A673 (cell line): ENCODE results near the gene DCAF15. TPM values are rescaled to one million over a fixed set of nuclear protein-coding genes. Genes with fewer than 3 reads are reported as not detected.

Source experiments
- BruUV-seq: library from RNA; stranded (reverse); fragments of 400-500 nt; replicated peaks from 2 replicates; lab custom pipeline; 2021; lab: Mats Ljungman, UMichigan
- CTCF ChIA-PET: fragments of 300-600 bp; sonication (Branson Sonifier 250); formaldehyde crosslinking; loops from one replicate; lab custom pipeline; 2022; ENCODE audit warnings: antibody characterized with exemption; lab: Charles Lee
- POLR2A ChIA-PET: fragments of 300-600 bp; sonication (Branson Sonifier 250); formaldehyde crosslinking; loops from one replicate; lab custom pipeline; 2022; ENCODE audit warnings: antibody characterized with exemption; ENCODE audit not compliant: low non-redundant PET; lab: Charles Lee
- DNase-seq: peaks from one replicate; pipeline ENCODE4 v3.0.0-alpha.2; 2015; ENCODE audit warnings: low spot score
- H3K27ac ChIP-seq: fragments of 200-600 bp; sonication (generic); 2 replicates; pipeline ENCODE4 v1.5.1; 2016; ENCODE audit warnings: mixed run types, low read depth, mild to moderate bottlenecking, mixed read lengths, antibody characterized with exemption, low read length; ENCODE audit not compliant: poor library complexity, severe bottlenecking
- H3K27me3 ChIP-seq: fragments of 200-600 bp; sonication (generic); replicated peaks from 2 replicates; pipeline ENCODE4 v1.6.1; 2017; ENCODE audit warnings: mixed run types, low read depth, mild to moderate bottlenecking, mixed read lengths, antibody characterized with exemption, low read length; ENCODE audit not compliant: insufficient read depth, poor library complexity
- H3K36me3 ChIP-seq: fragments of 200-600 bp; sonication (generic); 2 replicates; pipeline ENCODE4 v1.6.1; 2016; ENCODE audit warnings: mixed run types, mild to moderate bottlenecking, mixed read lengths, antibody characterized with exemption, low read length; ENCODE audit not compliant: insufficient read depth, poor library complexity, severe bottlenecking
- H3K4me1 ChIP-seq: fragments of 200-600 bp; sonication (generic); 2 replicates; pipeline ENCODE4 v1.6.1; 2017; ENCODE audit warnings: mixed run types, mild to moderate bottlenecking, mixed read lengths, antibody characterized with exemption, low read length; ENCODE audit not compliant: insufficient read depth, poor library complexity, severe bottlenecking
- H3K4me3 ChIP-seq: fragments of 200-600 bp; sonication (generic); 2 replicates; pipeline ENCODE4 v1.5.1; 2016; ENCODE audit warnings: low read depth, mixed run types, mild to moderate bottlenecking, mixed read lengths, low read length; ENCODE audit not compliant: poor library complexity, severe bottlenecking
- H3K9me3 ChIP-seq: fragments of 200-600 bp; sonication (generic); 2 replicates; pipeline ENCODE4 v1.6.1; 2016; ENCODE audit warnings: mixed run types, low read depth, mild to moderate bottlenecking, mixed read lengths, antibody characterized with exemption, low read length; ENCODE audit not compliant: poor library complexity, severe bottlenecking
- EZH2 ChIP-seq: fragments of 200-600 bp; sonication (generic); IDR thresholded peaks from 2 replicates; pipeline ENCODE4 v1.6.1; 2017; ENCODE audit warnings: borderline replicate concordance, low read depth, mild to moderate bottlenecking, mixed read lengths, antibody characterized with exemption, low read length; ENCODE audit not compliant: poor library complexity, severe bottlenecking
- intact Hi-C: fragments of 100-400 bp; cut with micrococcal nuclease; formaldehyde crosslinking; loops from one replicate; pipeline ENCODE4 v1.10.0; 2022; ENCODE audit not compliant: unreplicated experiment
- total RNA-seq: library from RNA; stranded (reverse); gene quantifications from 2 replicates; pipeline ENCODE4 v1.2.3, GENCODE V29; 2021
- TF ChIP-seq, protein P1 (sequence below): fragments of 300-800, 200-600 bp; sonication (generic); conservative IDR thresholded peaks from 2 replicates; pipeline ENCODE4 v1.5.1; 2017; ENCODE audit warnings: low read depth, mild to moderate bottlenecking, antibody characterized with exemption, low read length, moderate library complexity, mixed read lengths

The DCAF15 gene
- total RNA-seq, 1 experiment from 2014 or later: 65.4 TPM

GRCh38 chr19:13908674-13909073 lies 43.6 kb upstream of the DCAF15 start:
- TF ChIP-seq EZH2: no peak
- TF ChIP-seq, protein P1, sequence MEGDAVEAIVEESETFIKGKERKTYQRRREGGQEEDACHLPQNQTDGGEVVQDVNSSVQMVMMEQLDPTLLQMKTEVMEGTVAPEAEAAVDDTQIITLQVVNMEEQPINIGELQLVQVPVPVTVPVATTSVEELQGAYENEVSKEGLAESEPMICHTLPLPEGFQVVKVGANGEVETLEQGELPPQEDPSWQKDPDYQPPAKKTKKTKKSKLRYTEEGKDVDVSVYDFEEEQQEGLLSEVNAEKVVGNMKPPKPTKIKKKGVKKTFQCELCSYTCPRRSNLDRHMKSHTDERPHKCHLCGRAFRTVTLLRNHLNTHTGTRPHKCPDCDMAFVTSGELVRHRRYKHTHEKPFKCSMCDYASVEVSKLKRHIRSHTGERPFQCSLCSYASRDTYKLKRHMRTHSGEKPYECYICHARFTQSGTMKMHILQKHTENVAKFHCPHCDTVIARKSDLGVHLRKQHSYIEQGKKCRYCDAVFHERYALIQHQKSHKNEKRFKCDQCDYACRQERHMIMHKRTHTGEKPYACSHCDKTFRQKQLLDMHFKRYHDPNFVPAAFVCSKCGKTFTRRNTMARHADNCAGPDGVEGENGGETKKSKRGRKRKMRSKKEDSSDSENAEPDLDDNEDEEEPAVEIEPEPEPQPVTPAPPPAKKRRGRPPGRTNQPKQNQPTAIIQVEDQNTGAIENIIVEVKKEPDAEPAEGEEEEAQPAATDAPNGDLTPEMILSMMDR: no peak
- no TSS peak for BruUV-seq
- Histone ChIP-seq H3K36me3 (peaks cover 10% of the 10 kb centered on the region), H3K27me3 (no peaks in the 10 kb centered on the region), H3K27ac (no peak overlapping the region), H3K4me1 (no peaks in the 10 kb centered on the region), H3K9me3 (no peaks in the 10 kb centered on the region), H3K4me3 (no peak overlapping the region)
- ChIA-PET CTCF (no interaction called here), POLR2A (no interaction called here)
- intact Hi-C loops: no loop called here
- DNase-seq: no peak

GRCh38 chr19:13909430-13909829 lies 42.9 kb upstream of the DCAF15 start:
- Histone ChIP-seq H3K36me3 (peaks cover 10% of the 10 kb centered on the region), H3K9me3 (no peaks in the 10 kb centered on the region), H3K27ac (no peak overlapping the region), H3K4me3 (no peak overlapping the region), H3K27me3 (no peaks in the 10 kb centered on the region), H3K4me1 (no peaks in the 10 kb centered on the region)
- no peak for DNase-seq
- intact Hi-C loops: no loop called here
- ChIA-PET CTCF (no interaction called here), POLR2A (no interaction called here)
- no peak for TF ChIP-seq EZH2
- TF ChIP-seq, protein P1: no peak
- BruUV-seq: no TSS peak

- H3K4me1 ChIP-seq: no peaks in the 10 kb centered on the region
- H3K27ac ChIP-seq: no peak overlapping the region
- H3K4me3 ChIP-seq: no peak overlapping the region
- H3K36me3 ChIP-seq: peaks cover 14% of the 10 kb centered on the region
- ChIA-PET POLR2A (interaction anchor here (0.5 kb wide), 1 partner anchor 325 kb away, joined by 7 read pairs; no protein-coding TSS in a partner anchor), CTCF (no interaction called here)
- intact Hi-C loops: no loop called here
- no peak for DNase-seq
- H3K27me3 ChIP-seq: no peaks in the 10 kb centered on the region
- TF ChIP-seq, protein P1: no peak
- TF ChIP-seq EZH2: no peak
- BruUV-seq: no TSS peak
- H3K9me3 ChIP-seq: no peaks in the 10 kb centered on the region
Observed at GRCh38 chr19:13913352-13913751, 39.0 kb upstream of the DCAF15 start.
